Muscle of back (tissue), 11 donors: ENCODE measurements around the gene EEF1AKMT1. TPM values are rescaled to one million over a fixed set of nuclear protein-coding genes. Genes with fewer than 3 reads are reported as not detected.

Experiments
- DNase-seq, 3 donors: peaks; one replicate each; pipeline versions ENCODE4 v3.0.0 to v3.0.0-alpha.2; 2013
- polyA plus RNA-seq, 10 donors: library from polyadenylated mRNA; unstranded; fragments of 120-200 nt; gene quantifications; one replicate each; pipeline ENCODE4 v1.2.1, GENCODE V29; 2013; ENCODE audit not compliant: insufficient read length in 10 of 10

EEF1AKMT1 gene
- polyA plus RNA-seq, 10 donors = 10.5 to 14.6 (median 12.4) TPM

DNA sequence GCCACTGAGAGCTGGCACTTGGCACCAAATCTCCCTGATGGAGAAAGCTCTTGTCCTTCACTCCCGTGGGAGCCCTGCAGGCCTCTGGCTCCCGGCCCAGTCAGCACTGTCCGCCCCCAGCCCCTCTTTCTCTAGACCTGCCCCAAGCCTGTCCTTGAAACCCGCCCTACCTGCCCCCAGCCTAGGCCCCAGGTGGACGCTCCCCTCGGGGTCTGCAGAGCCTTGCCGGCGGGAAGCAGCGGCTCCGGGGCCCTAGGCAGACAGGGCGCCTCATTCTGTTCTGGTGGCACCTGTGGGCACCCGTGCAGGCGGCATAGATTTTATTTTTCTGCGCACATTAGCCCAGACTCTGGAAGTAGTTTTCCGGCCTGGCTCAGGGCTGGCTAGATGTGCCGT is 52.7 kb downstream of the EEF1AKMT1 start:
- DNase-seq = no peak

DNA sequence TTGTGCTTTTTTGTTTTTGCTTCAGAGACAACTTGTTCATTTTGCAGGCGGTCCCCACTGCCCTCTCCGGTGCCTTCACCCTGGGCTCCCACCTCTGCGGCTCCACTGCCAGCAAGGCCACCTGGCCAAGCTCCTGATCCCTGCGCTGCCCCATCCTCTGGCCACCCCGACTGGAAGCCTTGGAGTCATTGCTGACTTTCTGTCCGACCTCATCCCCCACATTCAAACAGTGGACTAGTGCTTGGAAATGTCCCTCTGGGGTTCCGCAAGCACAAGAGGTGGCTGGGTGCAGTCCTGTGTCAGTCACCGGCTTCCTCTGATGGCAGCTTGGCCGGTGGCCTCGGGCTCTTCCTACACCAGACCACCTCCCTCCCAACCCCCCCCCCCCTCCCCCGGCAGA is 53.3 kb downstream of the EEF1AKMT1 start:
- no peak for DNase-seq

DNA sequence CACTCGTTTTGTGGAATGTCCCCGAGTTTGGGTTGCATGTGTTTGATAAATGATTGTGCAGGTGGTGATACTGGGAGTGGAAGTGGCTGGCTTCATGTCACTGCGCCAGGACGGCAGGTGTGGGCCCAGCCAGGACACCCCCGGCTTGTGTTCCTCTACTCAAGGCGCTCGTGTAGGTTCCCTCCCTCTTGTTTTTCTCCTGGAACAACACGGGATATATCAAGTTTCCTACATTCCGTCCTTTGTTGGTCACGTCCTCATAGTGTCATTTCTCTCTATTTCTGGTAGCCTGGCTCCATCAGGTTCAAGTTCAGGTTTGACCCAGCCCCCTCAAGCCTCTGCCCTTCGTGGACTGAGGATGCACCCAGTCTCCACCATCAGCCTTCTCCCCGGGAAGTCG is 54.0 kb downstream of the EEF1AKMT1 start:
- no peak for DNase-seq

- no peak for DNase-seq
Observed at GRCh38 chr13:20718958-20719566, 54.7 kb downstream of the EEF1AKMT1 start.

GRCh38 chr13:20717581-20718542 is 55.9 kb downstream of the EEF1AKMT1 start:
- peak in 1 of 3 donors; percentile 29 for DNase-seq

DNA sequence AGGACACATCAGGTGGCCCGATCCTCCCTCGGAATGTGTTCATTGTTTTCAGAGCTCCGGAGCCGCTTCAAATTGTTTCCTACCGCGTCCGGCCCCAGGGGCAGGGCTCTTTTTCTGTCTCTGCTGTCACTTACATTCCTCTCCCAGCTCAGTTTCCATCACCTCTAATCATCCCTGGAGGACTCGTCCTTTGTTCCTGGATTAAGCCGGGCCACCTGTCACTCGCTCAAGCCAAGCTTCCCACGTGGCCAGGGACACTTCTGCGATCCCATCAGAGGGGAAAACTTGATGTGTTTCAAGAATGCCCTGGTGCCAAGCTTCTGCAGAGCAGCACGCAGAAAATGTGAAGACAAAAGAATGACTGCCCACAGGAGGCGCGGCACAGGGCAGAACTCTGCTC is 56.8 kb downstream of the EEF1AKMT1 start:
- peak in 1 of 3 donors; percentile 44 for DNase-seq

DNA sequence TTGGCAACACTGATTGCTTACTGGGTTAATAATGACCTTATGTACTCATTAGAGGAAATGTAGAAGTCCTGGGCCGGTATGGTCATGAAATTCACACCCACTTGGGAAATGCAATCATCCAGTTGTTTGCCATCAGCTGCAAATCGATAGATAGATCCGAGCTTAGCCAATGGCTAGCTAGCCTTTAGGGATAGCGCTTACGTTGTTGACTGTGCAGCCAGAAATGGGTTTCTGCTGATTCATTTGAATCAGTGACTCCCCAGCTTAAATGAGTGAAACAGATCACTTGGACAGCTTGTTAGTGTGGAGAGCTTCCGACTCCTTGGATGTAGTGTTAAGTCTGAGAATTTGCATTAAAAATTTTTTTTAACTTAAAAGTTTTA is 58.4 kb downstream of the EEF1AKMT1 start:
- DNase-seq = peak in 1 of 3 donors; percentile 78

- DNase-seq = peak; percentile 83 to 96 (median 92)
Observed at GRCh38 chr13:20714563-20715329, 59.0 kb downstream of the EEF1AKMT1 start.

DNA sequence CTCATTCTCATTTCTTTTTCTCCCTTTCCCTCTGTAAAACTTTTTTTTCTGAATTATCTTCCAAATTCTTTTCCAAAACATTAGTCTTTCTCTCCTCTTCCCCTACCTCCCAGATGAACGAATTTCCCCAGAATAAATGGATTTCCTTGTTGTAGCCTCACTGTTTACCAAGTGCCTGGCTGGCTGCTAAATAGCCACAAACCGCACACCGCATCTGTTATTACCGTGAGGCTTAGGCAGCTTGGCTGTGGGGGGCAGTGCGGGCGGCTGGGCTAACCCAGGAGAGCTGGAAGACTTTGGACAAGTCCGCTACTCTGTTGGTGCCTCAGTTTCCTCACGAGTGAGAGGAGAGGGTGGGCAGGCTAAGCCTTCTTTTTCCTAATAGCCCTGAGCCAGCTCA is 59.6 kb downstream of the EEF1AKMT1 start:
- DNase-seq = no peak

DNA sequence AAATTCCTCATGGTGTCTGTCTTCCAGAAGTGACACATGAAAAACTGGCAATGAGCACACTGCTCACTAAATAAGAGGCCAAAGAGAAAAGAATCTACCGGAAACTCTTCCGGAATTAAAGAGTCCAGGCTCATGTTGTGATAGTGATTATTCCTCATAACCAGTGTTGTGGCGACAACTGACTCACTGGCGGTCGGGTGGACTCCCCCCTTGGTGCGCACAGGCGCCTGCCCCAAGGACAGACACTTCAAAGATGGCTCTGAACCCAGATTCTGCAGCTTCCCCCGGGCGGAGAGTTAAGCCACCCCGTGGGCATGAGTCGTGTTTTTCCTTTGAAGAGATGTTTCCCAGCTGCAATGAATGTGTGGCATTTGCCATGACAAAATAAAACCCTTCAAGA is 60.0 kb downstream of the EEF1AKMT1 start:
- peak in 1 of 3 donors; percentile 69 for DNase-seq

GRCh38 chr13:20713014-20713376 is 60.8 kb downstream of the EEF1AKMT1 start:
- peak in 1 of 3 donors; percentile 63 for DNase-seq

- no peak for DNase-seq
Observed at GRCh38 chr13:20711301-20712044, 62.3 kb downstream of the EEF1AKMT1 start.

DNA sequence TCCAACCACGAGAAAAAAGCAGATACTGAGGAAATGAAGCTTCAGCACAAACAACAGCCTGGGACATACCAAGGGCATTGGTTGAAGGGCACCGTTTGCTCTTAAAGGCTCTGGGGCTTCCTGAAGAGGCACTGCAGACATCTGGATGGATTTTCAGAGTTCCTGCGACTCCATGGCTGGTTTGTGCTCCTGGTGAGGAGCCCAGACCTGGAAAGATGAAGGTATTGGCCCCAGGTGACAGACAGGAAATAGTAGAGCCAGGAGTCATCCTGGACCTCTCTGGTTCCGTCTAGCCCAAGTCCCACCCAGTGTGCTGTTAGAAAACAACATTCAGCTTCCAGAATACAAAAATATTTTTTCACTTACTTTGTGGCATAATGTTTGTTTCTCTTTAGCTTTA is 64.0 kb downstream of the EEF1AKMT1 start:
- no peak for DNase-seq

DNA sequence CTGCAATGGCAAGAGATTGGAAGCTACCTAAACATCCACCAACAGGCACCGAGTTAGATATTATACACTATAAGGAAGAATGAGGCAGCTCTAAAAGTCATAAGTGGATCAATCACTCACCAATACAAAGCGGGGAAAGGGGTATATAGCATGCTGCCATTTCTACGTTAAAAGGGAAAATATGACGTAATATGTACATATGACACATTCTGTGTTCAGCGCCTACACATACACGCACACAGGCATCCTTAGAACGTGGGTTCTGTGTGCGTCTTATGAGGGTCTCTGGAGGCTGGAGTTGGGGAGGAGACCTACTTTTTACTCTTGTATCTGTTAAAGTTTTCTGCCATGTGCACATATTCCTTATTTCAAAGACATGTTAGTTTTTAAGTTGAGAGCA is 64.4 kb downstream of the EEF1AKMT1 start:
- no peak for DNase-seq

DNA sequence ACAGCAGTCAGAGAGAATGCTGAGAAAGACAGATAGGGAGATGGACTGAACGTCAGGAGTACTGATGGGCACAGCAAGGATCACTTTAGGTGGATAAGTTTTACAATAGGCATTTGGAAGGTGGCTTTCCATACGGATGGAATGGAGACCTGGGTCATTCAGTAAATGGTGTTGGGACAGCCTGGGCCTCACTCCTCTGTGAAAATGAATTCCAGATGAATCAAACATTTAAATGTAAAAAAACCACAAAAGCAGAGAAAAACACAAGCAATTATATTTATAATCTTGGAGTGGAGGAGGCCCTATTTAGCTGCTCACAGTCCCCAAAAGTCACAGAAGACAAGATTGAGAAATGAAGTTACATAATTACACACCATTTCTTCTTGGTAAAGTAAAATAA is 65.5 kb downstream of the EEF1AKMT1 start:
- no peak for DNase-seq

GRCh38 chr13:20706661-20707060 is 67.1 kb downstream of the EEF1AKMT1 start:
- no peak for DNase-seq

- DNase-seq = peak in 1 of 3 donors; percentile 36
Observed at GRCh38 chr13:20704459-20705069, 69.2 kb downstream of the EEF1AKMT1 start.

GRCh38 chr13:20703780-20704458 is 69.8 kb downstream of the EEF1AKMT1 start:
- DNase-seq = peak in 2 of 3 donors; percentile 85 to 91

GRCh38 chr13:20702915-20703779 is 70.6 kb downstream of the EEF1AKMT1 start, which contains the start of gene IL17D:
Gene IL17D, plus strand, starts transcription at chr13:20703699. Its CDS starts 303 bp downstream, at chr13:20704002.
- peak in 1 of 3 donors; percentile 87 for DNase-seq
